ENCODE results near the gene ACOT12. TPM values are rescaled to one million over a fixed set of nuclear protein-coding genes. Genes with fewer than 3 reads are reported as not detected.

Gene ACOT12
- total and polyA plus RNA-seq, 2 of the 13 experiments (the other 11 are each of a cell fraction or from before 2014, with no cell fraction given), result not detected

DNA sequence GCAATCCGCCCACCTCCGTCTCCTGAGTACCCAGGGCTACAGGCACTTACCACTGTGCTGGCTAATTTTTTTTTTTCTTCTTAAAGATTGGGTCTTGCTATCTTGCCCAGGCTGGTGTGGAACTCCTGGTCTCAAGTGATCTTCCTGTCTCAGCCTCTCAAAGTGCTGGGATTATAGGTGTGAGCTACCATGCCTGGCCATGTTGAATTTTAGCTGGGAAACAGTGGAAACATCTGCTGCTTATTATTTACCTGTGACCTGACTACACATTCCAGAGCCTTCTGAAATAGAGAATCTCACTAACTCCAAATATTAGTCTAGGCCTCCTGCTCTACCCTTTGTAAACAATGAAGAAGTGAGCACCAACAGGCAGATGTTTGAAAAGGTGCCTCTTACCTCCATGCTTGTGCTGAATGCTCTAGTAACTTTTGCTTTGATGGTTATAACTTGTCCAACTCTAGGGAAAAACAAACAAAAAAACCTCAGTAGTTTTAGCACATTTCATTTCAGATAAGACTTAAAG, 22.5 kb downstream of the ACOT12 start (continued):
- TF ChIP-seq, protein P1, sequence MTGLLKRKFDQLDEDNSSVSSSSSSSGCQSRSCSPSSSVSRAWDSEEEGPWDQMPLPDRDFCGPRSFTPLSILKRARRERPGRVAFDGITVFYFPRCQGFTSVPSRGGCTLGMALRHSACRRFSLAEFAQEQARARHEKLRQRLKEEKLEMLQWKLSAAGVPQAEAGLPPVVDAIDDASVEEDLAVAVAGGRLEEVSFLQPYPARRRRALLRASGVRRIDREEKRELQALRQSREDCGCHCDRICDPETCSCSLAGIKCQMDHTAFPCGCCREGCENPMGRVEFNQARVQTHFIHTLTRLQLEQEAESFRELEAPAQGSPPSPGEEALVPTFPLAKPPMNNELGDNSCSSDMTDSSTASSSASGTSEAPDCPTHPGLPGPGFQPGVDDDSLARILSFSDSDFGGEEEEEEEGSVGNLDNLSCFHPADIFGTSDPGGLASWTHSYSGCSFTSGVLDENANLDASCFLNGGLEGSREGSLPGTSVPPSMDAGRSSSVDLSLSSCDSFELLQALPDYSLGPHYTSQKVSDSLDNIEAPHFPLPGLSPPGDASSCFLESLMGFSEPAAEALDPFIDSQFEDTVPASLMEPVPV (CRISPR knock-in tag; IDR thresholded peaks at IDR 0.05), result no peak
- TF ChIP-seq, protein P2, sequence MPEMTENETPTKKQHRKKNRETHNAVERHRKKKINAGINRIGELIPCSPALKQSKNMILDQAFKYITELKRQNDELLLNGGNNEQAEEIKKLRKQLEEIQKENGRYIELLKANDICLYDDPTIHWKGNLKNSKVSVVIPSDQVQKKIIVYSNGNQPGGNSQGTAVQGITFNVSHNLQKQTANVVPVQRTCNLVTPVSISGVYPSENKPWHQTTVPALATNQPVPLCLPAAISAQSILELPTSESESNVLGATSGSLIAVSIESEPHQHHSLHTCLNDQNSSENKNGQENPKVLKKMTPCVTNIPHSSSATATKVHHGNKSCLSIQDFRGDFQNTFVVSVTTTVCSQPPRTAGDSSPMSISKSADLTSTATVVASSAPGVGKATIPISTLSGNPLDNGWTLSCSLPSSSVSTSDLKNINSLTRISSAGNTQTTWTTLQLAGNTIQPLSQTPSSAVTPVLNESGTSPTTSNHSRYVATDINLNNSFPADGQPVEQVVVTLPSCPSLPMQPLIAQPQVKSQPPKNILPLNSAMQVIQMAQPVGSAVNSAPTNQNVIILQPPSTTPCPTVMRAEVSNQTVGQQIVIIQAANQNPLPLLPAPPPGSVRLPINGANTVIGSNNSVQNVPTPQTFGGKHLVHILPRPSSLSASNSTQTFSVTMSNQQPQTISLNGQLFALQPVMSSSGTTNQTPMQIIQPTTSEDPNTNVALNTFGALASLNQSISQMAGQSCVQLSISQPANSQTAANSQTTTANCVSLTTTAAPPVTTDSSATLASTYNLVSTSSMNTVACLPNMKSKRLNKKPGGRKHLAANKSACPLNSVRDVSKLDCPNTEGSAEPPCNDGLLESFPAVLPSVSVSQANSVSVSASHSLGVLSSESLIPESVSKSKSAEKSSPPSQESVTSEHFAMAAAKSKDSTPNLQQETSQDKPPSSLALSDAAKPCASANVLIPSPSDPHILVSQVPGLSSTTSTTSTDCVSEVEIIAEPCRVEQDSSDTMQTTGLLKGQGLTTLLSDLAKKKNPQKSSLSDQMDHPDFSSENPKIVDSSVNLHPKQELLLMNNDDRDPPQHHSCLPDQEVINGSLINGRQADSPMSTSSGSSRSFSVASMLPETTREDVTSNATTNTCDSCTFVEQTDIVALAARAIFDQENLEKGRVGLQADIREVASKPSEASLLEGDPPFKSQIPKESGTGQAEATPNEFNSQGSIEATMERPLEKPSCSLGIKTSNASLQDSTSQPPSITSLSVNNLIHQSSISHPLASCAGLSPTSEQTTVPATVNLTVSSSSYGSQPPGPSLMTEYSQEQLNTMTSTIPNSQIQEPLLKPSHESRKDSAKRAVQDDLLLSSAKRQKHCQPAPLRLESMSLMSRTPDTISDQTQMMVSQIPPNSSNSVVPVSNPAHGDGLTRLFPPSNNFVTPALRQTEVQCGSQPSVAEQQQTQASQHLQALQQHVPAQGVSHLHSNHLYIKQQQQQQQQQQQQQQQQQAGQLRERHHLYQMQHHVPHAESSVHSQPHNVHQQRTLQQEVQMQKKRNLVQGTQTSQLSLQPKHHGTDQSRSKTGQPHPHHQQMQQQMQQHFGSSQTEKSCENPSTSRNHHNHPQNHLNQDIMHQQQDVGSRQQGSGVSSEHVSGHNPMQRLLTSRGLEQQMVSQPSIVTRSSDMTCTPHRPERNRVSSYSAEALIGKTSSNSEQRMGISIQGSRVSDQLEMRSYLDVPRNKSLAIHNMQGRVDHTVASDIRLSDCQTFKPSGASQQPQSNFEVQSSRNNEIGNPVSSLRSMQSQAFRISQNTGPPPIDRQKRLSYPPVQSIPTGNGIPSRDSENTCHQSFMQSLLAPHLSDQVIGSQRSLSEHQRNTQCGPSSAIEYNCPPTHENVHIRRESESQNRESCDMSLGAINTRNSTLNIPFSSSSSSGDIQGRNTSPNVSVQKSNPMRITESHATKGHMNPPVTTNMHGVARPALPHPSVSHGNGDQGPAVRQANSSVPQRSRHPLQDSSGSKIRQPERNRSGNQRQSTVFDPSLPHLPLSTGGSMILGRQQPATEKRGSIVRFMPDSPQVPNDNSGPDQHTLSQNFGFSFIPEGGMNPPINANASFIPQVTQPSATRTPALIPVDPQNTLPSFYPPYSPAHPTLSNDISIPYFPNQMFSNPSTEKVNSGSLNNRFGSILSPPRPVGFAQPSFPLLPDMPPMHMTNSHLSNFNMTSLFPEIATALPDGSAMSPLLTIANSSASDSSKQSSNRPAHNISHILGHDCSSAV (CRISPR knock-in tag; IDR thresholded peaks at IDR 0.05; ENCODE audit: borderline replicate concordance), result no peak
- TF ChIP-seq, protein P3, sequence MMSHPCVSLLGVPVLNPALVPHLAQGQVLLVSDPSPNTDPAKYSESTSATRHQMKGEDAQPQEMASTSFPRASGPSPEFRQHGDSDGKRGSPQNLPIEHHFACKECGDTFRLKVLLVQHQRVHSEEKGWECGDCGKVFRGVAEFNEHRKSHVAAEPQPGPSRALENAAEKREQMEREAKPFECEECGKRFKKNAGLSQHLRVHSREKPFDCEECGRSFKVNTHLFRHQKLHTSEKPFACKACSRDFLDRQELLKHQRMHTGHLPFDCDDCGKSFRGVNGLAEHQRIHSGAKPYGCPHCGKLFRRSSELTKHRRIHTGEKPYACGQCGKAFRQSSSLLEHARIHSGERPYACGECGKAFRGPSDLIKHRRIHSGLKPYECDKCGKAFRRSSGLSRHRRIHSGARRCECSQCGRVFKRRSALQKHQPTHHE (CRISPR knock-in tag; IDR thresholded peaks at IDR 0.05; ENCODE audit: borderline replicate concordance), result no peak
- TF ChIP-seq ZBTB42 (CRISPR knock-in tag; IDR thresholded peaks at IDR 0.05) (peak; percentile 96), TBX3 (IDR thresholded peaks at IDR 0.05; ENCODE audit: borderline replicate concordance) (peak; percentile 77; the same call in 1 of the 2 replicates), NCOA2 (CRISPR knock-in tag; IDR thresholded peaks at IDR 0.05) (peak; percentile 89), ZKSCAN8 (CRISPR knock-in tag; IDR thresholded peaks at IDR 0.05; ENCODE audit: borderline replicate concordance) (no peak), NFKB2 (CRISPR knock-in tag; IDR thresholded peaks at IDR 0.05; ENCODE audit: borderline replicate concordance) (no peak), MAF1 (CRISPR knock-in tag; IDR thresholded peaks at IDR 0.05; ENCODE audit: borderline replicate concordance) (no peak), TAF1 (CRISPR knock-in tag; IDR thresholded peaks at IDR 0.05) (no peak), CEBPG (CRISPR knock-in tag; IDR thresholded peaks at IDR 0.05) (no peak; the same call in none of the 2 replicates)
- TF ChIP-seq, protein P4, sequence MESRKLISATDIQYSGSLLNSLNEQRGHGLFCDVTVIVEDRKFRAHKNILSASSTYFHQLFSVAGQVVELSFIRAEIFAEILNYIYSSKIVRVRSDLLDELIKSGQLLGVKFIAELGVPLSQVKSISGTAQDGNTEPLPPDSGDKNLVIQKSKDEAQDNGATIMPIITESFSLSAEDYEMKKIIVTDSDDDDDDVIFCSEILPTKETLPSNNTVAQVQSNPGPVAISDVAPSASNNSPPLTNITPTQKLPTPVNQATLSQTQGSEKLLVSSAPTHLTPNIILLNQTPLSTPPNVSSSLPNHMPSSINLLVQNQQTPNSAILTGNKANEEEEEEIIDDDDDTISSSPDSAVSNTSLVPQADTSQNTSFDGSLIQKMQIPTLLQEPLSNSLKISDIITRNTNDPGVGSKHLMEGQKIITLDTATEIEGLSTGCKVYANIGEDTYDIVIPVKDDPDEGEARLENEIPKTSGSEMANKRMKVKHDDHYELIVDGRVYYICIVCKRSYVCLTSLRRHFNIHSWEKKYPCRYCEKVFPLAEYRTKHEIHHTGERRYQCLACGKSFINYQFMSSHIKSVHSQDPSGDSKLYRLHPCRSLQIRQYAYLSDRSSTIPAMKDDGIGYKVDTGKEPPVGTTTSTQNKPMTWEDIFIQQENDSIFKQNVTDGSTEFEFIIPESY (CRISPR knock-in tag; IDR thresholded peaks at IDR 0.05), result no peak
- TF ChIP-seq, protein P5, sequence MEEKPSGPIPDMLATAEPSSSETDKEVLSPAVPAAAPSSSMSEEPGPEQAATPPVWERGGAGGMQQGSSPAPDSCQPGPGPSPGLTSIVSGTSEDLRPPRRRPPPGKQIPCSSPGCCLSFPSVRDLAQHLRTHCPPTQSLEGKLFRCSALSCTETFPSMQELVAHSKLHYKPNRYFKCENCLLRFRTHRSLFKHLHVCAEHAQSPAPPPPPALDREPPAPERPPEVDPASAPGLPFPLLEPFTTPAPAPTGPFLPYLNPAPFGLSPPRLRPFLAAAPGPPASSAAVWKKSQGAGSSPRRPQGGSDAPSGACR (CRISPR knock-in tag; IDR thresholded peaks at IDR 0.05), result no peak
- TF ChIP-seq, protein P6, sequence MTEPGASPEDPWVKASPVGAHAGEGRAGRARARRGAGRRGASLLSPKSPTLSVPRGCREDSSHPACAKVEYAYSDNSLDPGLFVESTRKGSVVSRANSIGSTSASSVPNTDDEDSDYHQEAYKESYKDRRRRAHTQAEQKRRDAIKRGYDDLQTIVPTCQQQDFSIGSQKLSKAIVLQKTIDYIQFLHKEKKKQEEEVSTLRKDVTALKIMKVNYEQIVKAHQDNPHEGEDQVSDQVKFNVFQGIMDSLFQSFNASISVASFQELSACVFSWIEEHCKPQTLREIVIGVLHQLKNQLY (CRISPR knock-in tag; IDR thresholded peaks at IDR 0.05), result peak; percentile 76
